Activated T-cell treated with anti-CD3 and anti-CD28 coated beads, Interleukin-2, amount 50 U/mL, for 4 hours (primary cell): ENCODE results near the gene MYO7A. TPM values are rescaled to one million over a fixed set of nuclear protein-coding genes. Genes with fewer than 3 reads are reported as not detected.

Source experiments
- ATAC-seq, 2 donors: fragments of 200-7000 bp; cut with Tn5 transposase; one replicate each; pipeline ENCODE4 v1.10.0; 2021
- DNase-seq: peaks from one replicate; pipeline ENCODE4 v3.0.0-alpha.2; 2020
- H3K27me3 Mint-ChIP-seq: one replicate; pipeline ENCODE4 v1.8.0; 2021; ENCODE audit warnings: low read depth, mixed read lengths
- H3K36me3 Mint-ChIP-seq: one replicate; pipeline ENCODE4 v1.8.0; 2022; ENCODE audit warnings: mixed read lengths; ENCODE audit not compliant: insufficient read depth
- H3K4me1 Mint-ChIP-seq: one replicate; pipeline ENCODE4 v1.8.0; 2021; ENCODE audit warnings: low read depth, mixed read lengths
- H3K4me3 Mint-ChIP-seq: one replicate; pipeline ENCODE4 v1.8.0; 2021; ENCODE audit warnings: mild to moderate bottlenecking, moderate library complexity, mixed read lengths
- H3K9me3 Mint-ChIP-seq: one replicate; pipeline ENCODE4 v1.8.0; 2021; ENCODE audit warnings: mixed read lengths
- total RNA-seq, 3 donors: library from RNA; stranded (reverse); gene quantifications; one replicate each; pipeline ENCODE4 v1.2.1, GENCODE V29; 2021

Gene MYO7A
- total RNA-seq, 3 donors from 2014 or later, result 0.14 TPM; not detected in 2

GRCh38 chr11:77176996-77177395, 49.0 kb downstream of the MYO7A start:
- no peak for DNase-seq
- no peak overlapping the region for H3K4me3 Mint-ChIP-seq
- ATAC-seq, result no peak
- H3K27me3 Mint-ChIP-seq, result no peaks in the 10 kb centered on the region
- H3K36me3 Mint-ChIP-seq, result no peaks in the 10 kb centered on the region
- no peaks in the 10 kb centered on the region for H3K9me3 Mint-ChIP-seq
- H3K4me1 Mint-ChIP-seq, result peaks cover 4% of the 10 kb centered on the region

GRCh38 chr11:77178150-77178549, 50.1 kb downstream of the MYO7A start:
- Mint-ChIP-seq H3K9me3 (no peaks in the 10 kb centered on the region), H3K4me3 (no peak overlapping the region), H3K27me3 (no peaks in the 10 kb centered on the region), H3K36me3 (no peaks in the 10 kb centered on the region), H3K4me1 (peaks cover 4% of the 10 kb centered on the region)
- DNase-seq, result no peak
- no peak for ATAC-seq

GRCh38 chr11:77179048-77179447, 51.0 kb downstream of the MYO7A start:
- Mint-ChIP-seq H3K27me3 (no peaks in the 10 kb centered on the region), H3K36me3 (no peaks in the 10 kb centered on the region), H3K9me3 (no peaks in the 10 kb centered on the region), H3K4me3 (no peak overlapping the region), H3K4me1 (peaks cover 4% of the 10 kb centered on the region)
- DNase-seq (no peak), ATAC-seq (no peak)

GRCh38 chr11:77179681-77180080, 51.6 kb downstream of the MYO7A start:
- H3K4me1 Mint-ChIP-seq, result peaks cover 4% of the 10 kb centered on the region
- no peak for ATAC-seq
- H3K36me3 Mint-ChIP-seq, result no peaks in the 10 kb centered on the region
- no peaks in the 10 kb centered on the region for H3K27me3 Mint-ChIP-seq
- DNase-seq, result no peak
- no peaks in the 10 kb centered on the region for H3K9me3 Mint-ChIP-seq
- H3K4me3 Mint-ChIP-seq, result no peak overlapping the region

GRCh38 chr11:77180346-77180745, 52.3 kb downstream of the MYO7A start:
- no peaks in the 10 kb centered on the region for H3K9me3 Mint-ChIP-seq
- no peak for DNase-seq
- no peak for ATAC-seq
- H3K36me3 Mint-ChIP-seq, result no peaks in the 10 kb centered on the region
- H3K27me3 Mint-ChIP-seq, result no peaks in the 10 kb centered on the region
- H3K4me3 Mint-ChIP-seq, result no peak overlapping the region
- H3K4me1 Mint-ChIP-seq, result peaks cover 4% of the 10 kb centered on the region

- DNase-seq (no peak), ATAC-seq (no peak)
- H3K4me1 Mint-ChIP-seq, result peaks cover 1% of the 10 kb centered on the region
- H3K27me3 Mint-ChIP-seq, result no peaks in the 10 kb centered on the region
- H3K4me3 Mint-ChIP-seq, result no peak overlapping the region
- no peaks in the 10 kb centered on the region for H3K9me3 Mint-ChIP-seq
- no peaks in the 10 kb centered on the region for H3K36me3 Mint-ChIP-seq
Observed at GRCh38 chr11:77181226-77181625, 53.2 kb downstream of the MYO7A start.

GRCh38 chr11:77181799-77182541, 53.9 kb downstream of the MYO7A start:
- DNase-seq, result no peak
- H3K36me3 Mint-ChIP-seq, result no peaks in the 10 kb centered on the region
- H3K9me3 Mint-ChIP-seq, result no peaks in the 10 kb centered on the region
- no peak overlapping the region for H3K4me3 Mint-ChIP-seq
- peaks cover 2% of the 10 kb centered on the region for H3K4me1 Mint-ChIP-seq
- ATAC-seq, result no peak
- no peaks in the 10 kb centered on the region for H3K27me3 Mint-ChIP-seq

- ATAC-seq (no peak), DNase-seq (no peak)
- no peak overlapping the region for H3K4me3 Mint-ChIP-seq
- no peaks in the 10 kb centered on the region for H3K27me3 Mint-ChIP-seq
- no peaks in the 10 kb centered on the region for H3K36me3 Mint-ChIP-seq
- peaks cover 2% of the 10 kb centered on the region for H3K4me1 Mint-ChIP-seq
- no peaks in the 10 kb centered on the region for H3K9me3 Mint-ChIP-seq
Observed at GRCh38 chr11:77182542-77183430, 54.7 kb downstream of the MYO7A start.

GRCh38 chr11:77183431-77183984, 55.5 kb downstream of the MYO7A start:
- DNase-seq (no peak), ATAC-seq (no peak)
- no peaks in the 10 kb centered on the region for H3K27me3 Mint-ChIP-seq
- H3K4me1 Mint-ChIP-seq, result peaks cover 2% of the 10 kb centered on the region
- H3K9me3 Mint-ChIP-seq, result no peaks in the 10 kb centered on the region
- H3K36me3 Mint-ChIP-seq, result no peaks in the 10 kb centered on the region
- H3K4me3 Mint-ChIP-seq, result no peak overlapping the region

GRCh38 chr11:77184136-77184860, 56.3 kb downstream of the MYO7A start:
- no peaks in the 10 kb centered on the region for H3K9me3 Mint-ChIP-seq
- peaks cover 2% of the 10 kb centered on the region for H3K4me1 Mint-ChIP-seq
- no peak overlapping the region for H3K4me3 Mint-ChIP-seq
- DNase-seq, result no peak
- peak in 1 of 2 donors; percentile 5 for ATAC-seq
- no peaks in the 10 kb centered on the region for H3K27me3 Mint-ChIP-seq
- no peaks in the 10 kb centered on the region for H3K36me3 Mint-ChIP-seq

- Mint-ChIP-seq H3K9me3 (no peaks in the 10 kb centered on the region), H3K4me1 (peaks cover 2% of the 10 kb centered on the region)
- no peak for ATAC-seq
Observed at GRCh38 chr11:77186302-77186701, 58.3 kb downstream of the MYO7A start.

GRCh38 chr11:77187111-77187750, 59.2 kb downstream of the MYO7A start:
- Mint-ChIP-seq H3K36me3 (no peaks in the 10 kb centered on the region), H3K4me1 (peaks cover 2% of the 10 kb centered on the region), H3K27me3 (no peaks in the 10 kb centered on the region), H3K9me3 (no peaks in the 10 kb centered on the region), H3K4me3 (no peak overlapping the region)
- ATAC-seq (no peak), DNase-seq (no peak)

More at GRCh38 chr11:77186302-77186701, 58.3 kb downstream of the MYO7A start:
- Mint-ChIP-seq H3K27me3 (no peaks in the 10 kb centered on the region), H3K4me3 (no peak overlapping the region), H3K36me3 (no peaks in the 10 kb centered on the region)
- DNase-seq, result no peak

- H3K4me1 Mint-ChIP-seq, result peaks cover 2% of the 10 kb centered on the region
- no peak overlapping the region for H3K4me3 Mint-ChIP-seq
- H3K9me3 Mint-ChIP-seq, result no peaks in the 10 kb centered on the region
- DNase-seq (peak; percentile 49), ATAC-seq (peak; percentile 44 to 62)
- H3K36me3 Mint-ChIP-seq, result no peaks in the 10 kb centered on the region
- no peaks in the 10 kb centered on the region for H3K27me3 Mint-ChIP-seq
Observed at GRCh38 chr11:77187776-77188632, 60.0 kb downstream of the MYO7A start.
